Right lung (tissue), 10 donors: ENCODE data around the gene LTBP2. TPM values are rescaled to one million over a fixed set of nuclear protein-coding genes. Genes with fewer than 3 reads are reported as not detected.

Experiments
- DNase-seq, 2 donors: peaks; one replicate each; pipeline ENCODE4 v3.0.0-alpha.2; 2013
- long read RNA-seq, 8 donors: transcript quantifications; one replicate each; lab custom pipeline, GENCODE V29; 2026
- polyA plus RNA-seq, 5 donors: library from polyadenylated mRNA; unstranded; fragments of 120-200 nt; gene quantifications; one replicate each; pipeline versions ENCODE4 v1.2.1 to v1.2.3, GENCODE V29; 2013; ENCODE audit warnings: inconsistent platforms in 1 of 5, low replicate concordance in 1 of 5; ENCODE audit not compliant: insufficient read length in 5 of 5, insufficient read depth in 1 of 5

The LTBP2 gene
- 10 to 100 TPM; 10.6 to 30.9 (median 16.7) TPM for polyA plus RNA-seq
- long read RNA-seq, donor 1 = 0 reads
- long read RNA-seq, donor 2, partial matches to known transcripts = 0 of 1 reads
- long read RNA-seq, donor 2, other reads (novel, unspliced or antisense) = 0 of 1 reads
- long read RNA-seq, donor 3 = 0 reads
- long read RNA-seq, donor 4 = 0 reads
- long read RNA-seq, donor 5, partial matches to known transcripts = 0 of 2 reads
- long read RNA-seq, donor 5, other reads (novel, unspliced or antisense) = 0 of 2 reads
- long read RNA-seq, donor 6, partial matches to known transcripts = 8 of 10 reads
- long read RNA-seq, donor 6, other reads (novel, unspliced or antisense) = 0 of 10 reads
- long read RNA-seq, donor 7 = 0 reads
- long read RNA-seq, donor 8 = 0 reads

GRCh38 chr14:74611650-74612349, at the start of gene LTBP2:
TSS of gene LTBP2 (minus strand) at chr14:74612237. CDS start at chr14:74611944, 293 bp downstream.
- no peak for DNase-seq

- DNase-seq = no peak
Measured at GRCh38 chr14:74660863-74661262, 48.8 kb upstream of the LTBP2 start.

GRCh38 chr14:74660167-74660566, 48.1 kb upstream of the LTBP2 start:
- no peak for DNase-seq

DNA sequence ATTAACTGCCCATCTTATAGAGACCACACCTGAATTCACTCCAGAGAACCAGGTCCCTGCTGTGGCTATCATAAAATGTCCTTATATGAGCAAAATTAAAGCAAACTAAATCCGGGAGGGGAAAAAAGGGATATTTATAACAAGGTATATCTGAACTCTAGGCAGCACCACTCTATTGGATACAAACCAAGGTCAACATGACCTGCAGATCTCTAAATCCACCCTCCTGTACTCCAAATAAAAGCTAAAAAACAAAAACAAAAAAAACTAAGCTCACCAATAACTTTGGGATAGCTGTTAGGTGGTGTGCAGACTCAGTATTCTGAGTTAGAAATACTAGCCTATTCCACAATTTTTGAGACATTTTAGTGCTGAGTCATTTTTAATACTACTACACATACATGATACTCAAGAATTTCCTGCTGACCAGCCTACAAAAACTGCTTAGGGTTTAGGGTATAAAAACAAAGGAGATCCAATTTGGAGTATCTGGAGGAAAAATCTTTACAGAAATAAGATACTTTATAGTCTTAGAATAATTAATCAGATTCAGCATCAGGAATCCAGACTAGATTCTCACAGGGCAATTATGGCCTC, 46.6 kb upstream of the LTBP2 start:
- DNase-seq = no peak

- DNase-seq = no peak
Measured at GRCh38 chr14:74656964-74657363, 44.9 kb upstream of the LTBP2 start.

DNA sequence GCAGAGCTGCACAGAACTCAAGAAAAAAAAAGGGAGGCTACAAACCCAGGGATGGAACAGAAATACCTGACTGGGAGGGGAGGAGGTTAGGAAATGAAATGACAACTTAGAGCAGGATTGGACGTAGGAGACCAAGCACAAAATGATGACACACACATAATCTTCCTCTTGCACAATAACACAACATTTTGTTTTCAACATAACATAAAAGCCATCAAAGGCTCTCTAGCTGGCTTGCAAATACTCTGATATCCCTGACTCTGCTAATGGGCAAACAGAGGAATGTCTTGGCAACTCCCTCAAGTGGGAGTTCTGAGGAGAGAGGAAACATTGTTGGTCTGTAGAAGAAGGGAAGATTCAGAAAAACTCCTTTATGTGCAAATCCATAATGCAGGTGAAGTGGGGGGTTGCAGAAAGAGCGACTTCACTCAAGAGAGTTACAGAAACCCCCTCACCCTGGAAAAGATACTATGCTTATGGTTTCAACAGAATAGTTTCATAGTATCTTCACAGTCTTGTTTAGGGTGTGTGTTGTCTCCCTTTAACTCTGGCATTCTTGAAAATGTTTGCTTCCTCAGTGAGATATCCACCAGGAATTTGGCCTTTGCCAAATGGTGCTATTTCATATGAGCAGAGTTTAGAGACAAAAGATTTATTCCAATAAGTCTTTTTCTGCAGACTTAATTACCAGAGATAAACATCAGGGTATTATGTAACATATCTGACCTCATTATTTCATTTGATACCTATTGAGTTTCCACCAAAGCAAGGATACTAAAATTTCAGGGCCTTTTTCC, 43.8 kb upstream of the LTBP2 start:
- peak; percentile 54 to 76 for DNase-seq

GRCh38 chr14:74654931-74655330, 42.9 kb upstream of the LTBP2 start:
- no peak for DNase-seq

DNA sequence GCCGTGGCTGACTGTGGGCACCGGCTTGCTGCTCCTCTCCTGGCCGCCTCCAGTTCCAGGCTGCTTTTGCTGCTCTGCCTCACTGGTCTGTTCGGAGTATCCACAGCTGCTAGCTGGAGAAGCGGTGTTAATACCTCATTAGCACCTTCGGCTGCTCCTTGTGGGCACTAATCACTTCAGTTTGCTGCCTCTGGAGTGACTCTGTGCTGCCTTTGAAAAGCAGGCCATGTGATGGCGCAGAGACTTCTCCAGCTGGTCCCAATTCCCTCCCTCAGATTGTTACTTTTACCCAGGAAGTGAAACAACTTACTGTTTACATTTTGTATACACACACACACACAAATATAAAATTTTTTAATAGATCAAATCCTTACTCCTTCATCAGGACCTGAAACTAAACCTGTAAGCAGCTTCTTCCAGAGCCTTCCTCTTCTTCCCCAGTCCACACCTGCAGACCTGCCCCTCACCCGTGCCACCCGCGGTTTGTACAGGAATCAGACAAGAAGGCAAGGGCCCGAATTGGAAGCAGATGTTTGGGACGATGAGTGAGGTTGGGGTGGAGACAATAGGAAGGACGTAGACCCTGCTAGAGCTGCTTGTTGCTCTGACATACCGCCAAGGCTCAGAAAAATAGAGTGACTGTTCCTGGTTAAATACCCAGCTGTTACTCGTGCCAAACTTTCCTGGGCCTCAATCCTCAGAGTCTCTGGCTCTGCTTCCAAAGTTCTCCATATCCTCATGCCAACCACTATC, 41.5 kb upstream of the LTBP2 start:
- DNase-seq = no peak

- DNase-seq = no peak
Measured at GRCh38 chr14:74652541-74652940, 40.5 kb upstream of the LTBP2 start.

GRCh38 chr14:74650927-74651686, 39.1 kb upstream of the LTBP2 start:
- DNase-seq = no peak

GRCh38 chr14:74649673-74650072, 37.6 kb upstream of the LTBP2 start:
- no peak for DNase-seq

GRCh38 chr14:74649167-74649566, 37.1 kb upstream of the LTBP2 start:
- DNase-seq = no peak

DNA sequence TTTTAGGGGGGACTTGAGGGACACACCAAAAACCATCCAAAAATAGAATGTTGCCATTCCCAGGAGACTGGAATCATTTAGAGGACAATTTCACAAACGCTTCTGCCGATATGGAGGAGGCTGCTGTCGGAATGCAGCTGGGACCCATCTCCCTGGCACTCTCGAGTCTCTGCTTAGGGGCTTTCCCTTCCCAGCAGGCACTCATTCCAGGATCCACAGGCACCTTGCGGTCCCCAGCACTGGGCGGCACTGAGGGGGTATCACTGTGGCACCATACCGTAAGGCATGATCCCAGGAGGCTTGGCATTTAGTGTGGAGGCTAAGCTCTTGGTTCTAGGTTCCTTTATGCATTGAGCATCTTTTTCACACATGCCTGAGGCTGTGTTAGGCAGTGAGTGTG, 36.6 kb upstream of the LTBP2 start:
- DNase-seq = peak; percentile 37 to 46

GRCh38 chr14:74647678-74648461, 35.8 kb upstream of the LTBP2 start:
- peak; percentile 20 to 25 for DNase-seq

GRCh38 chr14:74647061-74647677, 35.1 kb upstream of the LTBP2 start:
- DNase-seq = no peak

- no peak for DNase-seq
Measured at GRCh38 chr14:74645756-74646470, 33.9 kb upstream of the LTBP2 start.

- DNase-seq = no peak
Measured at GRCh38 chr14:74645244-74645643, 33.2 kb upstream of the LTBP2 start.
